HCT116 (cell line): ENCODE data around the gene PCBP3. TPM values are rescaled to one million over a fixed set of nuclear protein-coding genes. Genes with fewer than 3 reads are reported as not detected.
"Not testable (repeated sequence)": the region's sequence is repeated elsewhere in the genome, so short reads cannot be mapped to it uniquely, and the experiment has no call there.

ENCODE experiments used
- ATAC-seq: fragments of 200-7000 bp; cut with Tn5 transposase; 2 replicates; pipeline ENCODE4 v1.9.1; 2020; ENCODE audit warnings: mild to moderate bottlenecking, moderate library complexity
- BruUV-seq: library from RNA; stranded (reverse); fragments of 400-500 nt; replicated peaks from 2 replicates; lab custom pipeline; 2021; lab: Mats Ljungman, UMichigan
- CTCF ChIA-PET: fragments of 300-600 bp; sonication (Branson Sonifier 250); formaldehyde crosslinking; loops from one replicate; lab custom pipeline; 2021; ENCODE audit warnings: antibody characterized with exemption; lab: Charles Lee
- POLR2A ChIA-PET: fragments of 300-600, 350-600 bp; sonication (Branson Sonifier 250); formaldehyde crosslinking; loops from one replicate; lab custom pipeline; 2021; ENCODE audit warnings: antibody characterized with exemption; lab: Charles Lee
- RAD21 ChIA-PET, 2 experiments: fragments of 300-600 bp; sonication (Branson Sonifier 250); formaldehyde crosslinking; loops; one replicate each; lab custom pipeline; 2023; ENCODE audit warnings: low total read pairs in 2 of 2; ENCODE audit not compliant: uncharacterized antibody in 2 of 2, unreplicated experiment in 2 of 2, low non-redundant PET in 1 of 2; lab: Charles Lee
- DNase-seq: peaks from one replicate; pipeline ENCODE4 v3.0.0-alpha.2; 2010; ENCODE audit warnings: low read depth, low spot score
- H2AFZ ChIP-seq: fragments of 200-600 bp; shearing (Covaris generic), sonication (generic); 2 replicates; pipeline ENCODE4 v1.6.1; 2017; ENCODE audit warnings: low read depth, mixed run types, mixed read lengths, antibody characterized with exemption, low read length; ENCODE audit not compliant: poor library complexity, severe bottlenecking
- H3K27ac ChIP-seq: 2 replicates; pipeline ENCODE4 v1.5.1; 2012; ENCODE audit warnings: low read depth, low read length
- H3K27me3 ChIP-seq: fragments of 200-600 bp; sonication (generic); 2 replicates; pipeline ENCODE4 v1.6.1; 2016; ENCODE audit warnings: mixed run types, low read length, mixed read lengths; ENCODE audit not compliant: insufficient read depth
- H3K36me3 ChIP-seq, 2 experiments: fragments of 200-500 bp in 1 of 2; fragments of 200-600 bp in 1 of 2; sonication (Bioruptor generic) in 1 of 2; sonication (generic) in 1 of 2; 2 replicates each; pipeline versions ENCODE4 v1.5.1 to v1.6.1; 2014 to 2016; ENCODE audit warnings: low read length in 2 of 2, inconsistent platforms in 1 of 2, mixed read lengths in 1 of 2, mixed run types in 1 of 2; ENCODE audit not compliant: insufficient read depth in 2 of 2, control insufficient read depth in 1 of 2
- H3K4me1 ChIP-seq, 2 experiments: fragments of 200-600 bp in 1 of 2; sonication (generic) in 1 of 2; 2 replicates each; pipeline versions ENCODE4 v1.5.1 to v1.6.1; 2012 to 2017; ENCODE audit warnings: low read length in 2 of 2, inconsistent platforms in 1 of 2, mild to moderate bottlenecking in 1 of 2, mixed read lengths in 1 of 2, mixed run types in 1 of 2, moderate library complexity in 1 of 2; ENCODE audit not compliant: insufficient read depth in 2 of 2, control insufficient read depth in 1 of 2
- H3K4me2 ChIP-seq: fragments of 200-600 bp; sonication (generic); 2 replicates; pipeline ENCODE4 v1.6.1; 2017; ENCODE audit warnings: mixed run types, low read length, mixed read lengths
- H3K4me3 ChIP-seq, 2 experiments: fragments of 200-600 bp in 1 of 2; sonication (generic) in 1 of 2; replicated peaks in 1 of 2; 2 replicates each; pipeline ENCODE4 v1.5.1; 2011 to 2016; ENCODE audit warnings: low read length in 2 of 2, control low read depth in 1 of 2, low read depth in 1 of 2, mild to moderate bottlenecking in 1 of 2, mixed read lengths in 1 of 2, mixed run types in 1 of 2
- H3K79me2 ChIP-seq: fragments of 200-600 bp; sonication (generic); 2 replicates; pipeline ENCODE4 v1.6.1; 2017; ENCODE audit warnings: mild to moderate bottlenecking, mixed run types, low read length, moderate library complexity, mixed read lengths; ENCODE audit not compliant: insufficient read depth
- H3K9ac ChIP-seq: fragments of 200-600 bp; sonication (generic); 2 replicates; pipeline ENCODE4 v1.6.1; 2016; ENCODE audit warnings: low read length, mixed read lengths
- H3K9me2 ChIP-seq: fragments of 200-600 bp; sonication (generic), shearing (Covaris generic); 2 replicates; pipeline ENCODE4 v1.6.1; 2017; ENCODE audit warnings: mixed run types, mild to moderate bottlenecking, moderate library complexity; ENCODE audit not compliant: insufficient read depth
- H3K9me3 ChIP-seq, 2 experiments: fragments of 200-500 bp in 1 of 2; fragments of 200-600 bp in 1 of 2; sonication (Bioruptor generic) in 1 of 2; sonication (generic) in 1 of 2; 2 replicates each; pipeline ENCODE4 v1.6.1; 2014 to 2017; ENCODE audit warnings: low read length in 2 of 2, mixed read lengths in 2 of 2, inconsistent platforms in 1 of 2, low read depth in 1 of 2, mild to moderate bottlenecking in 1 of 2, mixed run types in 1 of 2, moderate library complexity in 1 of 2; ENCODE audit not compliant: control insufficient read depth in 1 of 2, insufficient read depth in 1 of 2
- H4K20me1 ChIP-seq: fragments of 200-600 bp; sonication (generic), shearing (Covaris generic); 2 replicates; pipeline ENCODE4 v1.6.1; 2017; ENCODE audit warnings: mixed run types, mild to moderate bottlenecking, moderate library complexity; ENCODE audit not compliant: insufficient read depth
- ATF3 ChIP-seq: IDR thresholded peaks from 2 replicates; pipeline ENCODE4 v1.6.1; 2012
- CTCF ChIP-seq, 3 experiments: fragments of 200-600 bp in 1 of 3; sonication (generic) in 1 of 3; IDR thresholded peaks in 2 of 3; conservative IDR thresholded peaks in 1 of 3; 2 replicates each; pipeline ENCODE4 v1.5.1; 2012 to 2017; ENCODE audit warnings: low read depth in 2 of 3, low read length in 2 of 3, antibody characterized with exemption in 1 of 3, borderline replicate concordance in 1 of 3, control low read depth in 1 of 3, mild to moderate bottlenecking in 1 of 3, mixed read lengths in 1 of 3, mixed run types in 1 of 3, moderate library complexity in 1 of 3; ENCODE audit not compliant: insufficient read depth in 1 of 3
- ELF1 ChIP-seq: IDR thresholded peaks from 2 replicates; pipeline ENCODE4 v1.6.1; 2012; ENCODE audit warnings: low read depth, borderline replicate concordance
- EZH2phosphoT487 ChIP-seq: fragments of 200-600 bp; IDR thresholded peaks from 2 replicates; pipeline ENCODE4 v1.6.1; 2018; ENCODE audit warnings: antibody characterized with exemption, borderline replicate concordance
- SRF ChIP-seq: IDR thresholded peaks from 2 replicates; pipeline ENCODE4 v1.6.1; 2012; ENCODE audit warnings: low read depth
- ZFX ChIP-seq: fragments of 450-650 bp; IDR thresholded peaks from 2 replicates; pipeline ENCODE4 v1.6.1; 2017
- ZNF274 ChIP-seq: fragments of 200-500 bp; sonication (Bioruptor generic); IDR thresholded peaks from 2 replicates; pipeline ENCODE4 v1.6.1; 2014; ENCODE audit warnings: mild to moderate bottlenecking, low read depth, low read length, inconsistent platforms
- intact Hi-C: fragments of 100-400 bp; cut with micrococcal nuclease; formaldehyde crosslinking; loops from 2 replicates; pipeline ENCODE4 v1.10.0; 2022
- total RNA-seq: library from RNA; stranded (reverse); gene quantifications from one replicate; pipeline ENCODE4 v1.2.1, GENCODE V29; 2021; ENCODE audit not compliant: unreplicated experiment

The PCBP3 gene
- total RNA-seq, 1 experiment from 2014 or later, result 3.1 TPM

GRCh38 chr21:45709696-45710268, 66.3 kb downstream of the PCBP3 start (continued):
- TF ChIP-seq CTCF (IDR thresholded peaks at IDR 0.05 in 2 of 3, conservative IDR thresholded peaks at IDR 0.05 in 1 of 3; ENCODE audit: borderline replicate concordance in 1 of 3, insufficient read depth in 1 of 3, low read depth in 2 of 3, low read length in 2 of 3), result no peak
- TF ChIP-seq ATF3, result no peak
- TF ChIP-seq SRF, result no peak
- TF ChIP-seq ZNF274, result no peak
- no peak for TF ChIP-seq ELF1
- TF ChIP-seq EZH2phosphoT487, result no peak
- TF ChIP-seq ZFX, result no peak

GRCh38 chr21:45710306-45710705, 66.8 kb downstream of the PCBP3 start:
- not testable (repeated sequence) for H3K79me2 ChIP-seq, BruUV-seq, ATAC-seq

More at GRCh38 chr21:45710306-45710705, 66.8 kb downstream of the PCBP3 start:
- H2AFZ ChIP-seq, intact Hi-C loops, H3K27ac ChIP-seq, CTCF ChIA-PET, POLR2A ChIA-PET, H3K9ac ChIP-seq, H3K9me2 ChIP-seq, H3K9me3 ChIP-seq, H3K4me2 ChIP-seq, H3K27me3 ChIP-seq, H3K4me1 ChIP-seq, H3K36me3 ChIP-seq, H3K4me3 ChIP-seq, DNase-seq, RAD21 ChIA-PET, H4K20me1 ChIP-seq: not testable (repeated sequence)
